Measurements from ENCODE around the gene DNAH17. TPM values are rescaled to one million over a fixed set of nuclear protein-coding genes. Genes with fewer than 3 reads are reported as not detected.

Gene DNAH17
- total and polyA plus RNA-seq, 2 of the 13 experiments (the other 11 are each of a cell fraction or from before 2014, with no cell fraction given), result 0.86 to 1.6 TPM

DNA sequence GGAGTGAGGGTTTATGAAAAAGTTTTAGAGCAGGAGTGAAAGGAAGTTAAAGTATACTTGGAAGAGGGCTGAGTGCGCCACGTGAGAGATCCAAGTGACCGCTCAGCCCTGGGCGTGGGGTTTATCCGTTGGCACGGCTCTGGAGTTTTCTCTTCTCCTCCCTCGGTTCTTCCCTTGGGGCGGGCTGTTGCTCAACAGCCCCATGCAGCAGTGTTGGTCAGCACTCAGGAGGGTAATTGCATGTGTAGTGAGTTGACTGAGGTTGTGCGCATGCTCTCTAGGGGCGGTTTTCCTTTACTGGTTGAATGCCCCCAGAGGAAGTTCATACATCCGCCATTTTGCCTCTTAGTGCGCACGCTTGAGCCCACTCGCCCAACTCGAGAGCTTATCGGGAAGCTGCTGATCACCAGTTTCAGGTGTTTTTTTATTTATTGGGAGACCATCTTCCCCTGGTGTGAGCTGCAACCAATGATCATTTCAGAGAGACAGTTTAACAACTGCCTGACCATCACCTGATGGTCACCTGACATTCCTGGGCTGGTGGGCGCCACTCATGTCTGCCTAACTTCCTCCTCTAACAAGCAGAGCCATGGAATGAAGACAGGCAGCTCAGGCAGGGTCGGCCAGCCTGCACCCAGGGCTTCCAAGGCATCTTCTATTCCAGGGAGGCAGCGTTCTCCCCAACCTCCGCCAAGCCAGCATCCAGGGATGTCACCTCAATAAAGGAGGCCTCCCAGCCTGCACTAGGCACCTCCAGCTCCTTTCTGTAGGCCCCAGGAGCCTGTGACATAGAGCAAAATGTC, 41.3 kb upstream of the DNAH17 start:
- Histone ChIP-seq H2AFZ (ENCODE audit: low read length) (no peak overlapping the region), H3K4me3 (replicated peaks in 1 of 3; ENCODE audit: insufficient read depth in 1 of 3, low read depth in 2 of 3, low read length in 3 of 3) (no peak overlapping the region), H3K4me2 (ENCODE audit: low read depth, low read length) (no peak overlapping the region), H4K20me1 (ENCODE audit: insufficient read depth, low read length) (no peaks in the 10 kb centered on the region), H3K9ac (ENCODE audit: insufficient read depth, low read depth, low read length) (no peak overlapping the region), H3K27ac (ENCODE audit: extremely low read length, insufficient read depth, low read length) (no peak overlapping the region), H3K36me3 (replicated peaks in 1 of 2; ENCODE audit: control insufficient read depth in 1 of 2, insufficient read depth in 2 of 2, low read length in 2 of 2) (no peaks in the 10 kb centered on the region), H3K79me2 (ENCODE audit: insufficient read depth, low read length) (no peaks in the 10 kb centered on the region), H3K9me3 (ENCODE audit: low read length) (no peaks in the 10 kb centered on the region), H3K4me1 (ENCODE audit: insufficient read depth, low read length) (peaks cover 28% of the 10 kb centered on the region), H3K27me3 (ENCODE audit: control insufficient read depth in 1 of 2, insufficient read depth in 2 of 2, low read length in 2 of 2) (peaks cover 0 to 57% of the 10 kb centered on the region in 2 experiments; a peak in 4 of 5 replicates)
- intact Hi-C loops (cut with micrococcal nuclease; ENCODE audit: unreplicated experiment), result no loop called here
- ATAC-seq (no peak), FAIRE-seq (no peak), DNase-seq (ENCODE audit: low spot score) (no peak)
- POLR2A ChIA-PET, result interaction anchor here (0.6 to 1.4 kb wide), 2 partner anchors 10 to 22 kb away, joined by 3 read pairs; no protein-coding TSS in a partner anchor
- CTCF ChIA-PET (ENCODE audit: low intra/inter-chr PET ratio, low total read pairs), result no interaction called here
- 62% methylated on average over 18 of the region's 20 CpGs for WGBS (ENCODE audit: low lambda C conversion rate)
- in situ Hi-C loops (cut with HindIII; ENCODE audit: extremely low pct_ligation_motif_present, low pct_unique_long_range_greater_than_20kb), result no loop called here
- TF ChIP-seq ATF7 (IDR thresholded peaks at IDR 0.05), result no peak
- no peak for TF ChIP-seq ATF7 (CRISPR knock-in tag; IDR thresholded peaks at IDR 0.05)
- no peak for TF ChIP-seq PAWR (CRISPR knock-in tag; IDR thresholded peaks at IDR 0.05; ENCODE audit: borderline replicate concordance)
- TF ChIP-seq, protein P1, sequence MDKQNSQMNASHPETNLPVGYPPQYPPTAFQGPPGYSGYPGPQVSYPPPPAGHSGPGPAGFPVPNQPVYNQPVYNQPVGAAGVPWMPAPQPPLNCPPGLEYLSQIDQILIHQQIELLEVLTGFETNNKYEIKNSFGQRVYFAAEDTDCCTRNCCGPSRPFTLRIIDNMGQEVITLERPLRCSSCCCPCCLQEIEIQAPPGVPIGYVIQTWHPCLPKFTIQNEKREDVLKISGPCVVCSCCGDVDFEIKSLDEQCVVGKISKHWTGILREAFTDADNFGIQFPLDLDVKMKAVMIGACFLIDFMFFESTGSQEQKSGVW (CRISPR knock-in tag; IDR thresholded peaks at IDR 0.05; ENCODE audit: borderline replicate concordance), result no peak
- TF ChIP-seq, protein P2, sequence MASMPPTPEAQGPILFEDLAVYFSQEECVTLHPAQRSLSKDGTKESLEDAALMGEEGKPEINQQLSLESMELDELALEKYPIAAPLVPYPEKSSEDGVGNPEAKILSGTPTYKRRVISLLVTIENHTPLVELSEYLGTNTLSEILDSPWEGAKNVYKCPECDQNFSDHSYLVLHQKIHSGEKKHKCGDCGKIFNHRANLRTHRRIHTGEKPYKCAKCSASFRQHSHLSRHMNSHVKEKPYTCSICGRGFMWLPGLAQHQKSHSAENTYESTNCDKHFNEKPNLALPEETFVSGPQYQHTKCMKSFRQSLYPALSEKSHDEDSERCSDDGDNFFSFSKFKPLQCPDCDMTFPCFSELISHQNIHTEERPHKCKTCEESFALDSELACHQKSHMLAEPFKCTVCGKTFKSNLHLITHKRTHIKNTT (CRISPR knock-in tag; IDR thresholded peaks at IDR 0.05), result no peak
- no peak for TF ChIP-seq SIN3B (IDR thresholded peaks at IDR 0.05; ENCODE audit: low read length)
- 0 out of 2 replicates have a peak, but pooled peaks have one; percentile 31 for TF ChIP-seq CEBPB (IDR thresholded peaks at IDR 0.05; ENCODE audit: borderline replicate concordance, low read depth, low read length)
- TF ChIP-seq, protein P3, sequence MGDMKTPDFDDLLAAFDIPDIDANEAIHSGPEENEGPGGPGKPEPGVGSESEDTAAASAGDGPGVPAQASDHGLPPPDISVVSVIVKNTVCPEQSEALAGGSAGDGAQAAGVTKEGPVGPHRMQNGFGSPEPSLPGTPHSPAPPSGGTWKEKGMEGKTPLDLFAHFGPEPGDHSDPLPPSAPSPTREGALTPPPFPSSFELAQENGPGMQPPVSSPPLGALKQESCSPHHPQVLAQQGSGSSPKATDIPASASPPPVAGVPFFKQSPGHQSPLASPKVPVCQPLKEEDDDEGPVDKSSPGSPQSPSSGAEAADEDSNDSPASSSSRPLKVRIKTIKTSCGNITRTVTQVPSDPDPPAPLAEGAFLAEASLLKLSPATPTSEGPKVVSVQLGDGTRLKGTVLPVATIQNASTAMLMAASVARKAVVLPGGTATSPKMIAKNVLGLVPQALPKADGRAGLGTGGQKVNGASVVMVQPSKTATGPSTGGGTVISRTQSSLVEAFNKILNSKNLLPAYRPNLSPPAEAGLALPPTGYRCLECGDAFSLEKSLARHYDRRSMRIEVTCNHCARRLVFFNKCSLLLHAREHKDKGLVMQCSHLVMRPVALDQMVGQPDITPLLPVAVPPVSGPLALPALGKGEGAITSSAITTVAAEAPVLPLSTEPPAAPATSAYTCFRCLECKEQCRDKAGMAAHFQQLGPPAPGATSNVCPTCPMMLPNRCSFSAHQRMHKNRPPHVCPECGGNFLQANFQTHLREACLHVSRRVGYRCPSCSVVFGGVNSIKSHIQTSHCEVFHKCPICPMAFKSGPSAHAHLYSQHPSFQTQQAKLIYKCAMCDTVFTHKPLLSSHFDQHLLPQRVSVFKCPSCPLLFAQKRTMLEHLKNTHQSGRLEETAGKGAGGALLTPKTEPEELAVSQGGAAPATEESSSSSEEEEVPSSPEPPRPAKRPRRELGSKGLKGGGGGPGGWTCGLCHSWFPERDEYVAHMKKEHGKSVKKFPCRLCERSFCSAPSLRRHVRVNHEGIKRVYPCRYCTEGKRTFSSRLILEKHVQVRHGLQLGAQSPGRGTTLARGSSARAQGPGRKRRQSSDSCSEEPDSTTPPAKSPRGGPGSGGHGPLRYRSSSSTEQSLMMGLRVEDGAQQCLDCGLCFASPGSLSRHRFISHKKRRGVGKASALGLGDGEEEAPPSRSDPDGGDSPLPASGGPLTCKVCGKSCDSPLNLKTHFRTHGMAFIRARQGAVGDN (CRISPR knock-in tag; IDR thresholded peaks at IDR 0.05), result 0 out of 2 replicates have a peak, but pooled peaks have one; percentile 6
- TF ChIP-seq, protein P4, sequence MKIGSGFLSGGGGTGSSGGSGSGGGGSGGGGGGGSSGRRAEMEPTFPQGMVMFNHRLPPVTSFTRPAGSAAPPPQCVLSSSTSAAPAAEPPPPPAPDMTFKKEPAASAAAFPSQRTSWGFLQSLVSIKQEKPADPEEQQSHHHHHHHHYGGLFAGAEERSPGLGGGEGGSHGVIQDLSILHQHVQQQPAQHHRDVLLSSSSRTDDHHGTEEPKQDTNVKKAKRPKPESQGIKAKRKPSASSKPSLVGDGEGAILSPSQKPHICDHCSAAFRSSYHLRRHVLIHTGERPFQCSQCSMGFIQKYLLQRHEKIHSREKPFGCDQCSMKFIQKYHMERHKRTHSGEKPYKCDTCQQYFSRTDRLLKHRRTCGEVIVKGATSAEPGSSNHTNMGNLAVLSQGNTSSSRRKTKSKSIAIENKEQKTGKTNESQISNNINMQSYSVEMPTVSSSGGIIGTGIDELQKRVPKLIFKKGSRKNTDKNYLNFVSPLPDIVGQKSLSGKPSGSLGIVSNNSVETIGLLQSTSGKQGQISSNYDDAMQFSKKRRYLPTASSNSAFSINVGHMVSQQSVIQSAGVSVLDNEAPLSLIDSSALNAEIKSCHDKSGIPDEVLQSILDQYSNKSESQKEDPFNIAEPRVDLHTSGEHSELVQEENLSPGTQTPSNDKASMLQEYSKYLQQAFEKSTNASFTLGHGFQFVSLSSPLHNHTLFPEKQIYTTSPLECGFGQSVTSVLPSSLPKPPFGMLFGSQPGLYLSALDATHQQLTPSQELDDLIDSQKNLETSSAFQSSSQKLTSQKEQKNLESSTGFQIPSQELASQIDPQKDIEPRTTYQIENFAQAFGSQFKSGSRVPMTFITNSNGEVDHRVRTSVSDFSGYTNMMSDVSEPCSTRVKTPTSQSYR (CRISPR knock-in tag; IDR thresholded peaks at IDR 0.05; ENCODE audit: borderline replicate concordance), result no peak
- no peak for TF ChIP-seq FOXM1 (CRISPR knock-in tag; IDR thresholded peaks at IDR 0.05)
- TF ChIP-seq ISX (CRISPR knock-in tag; conservative IDR thresholded peaks at IDR 0.05), result no peak
- TF ChIP-seq HOXA3 (CRISPR knock-in tag; IDR thresholded peaks at IDR 0.05), result no peak
- no TSS peak for BruUV-seq (replicated peaks)

All from HepG2 (cell line).